Mesodermal cell (in vitro differentiated cells): ENCODE measurements around the gene PSG1.
"Not testable (repeated sequence)": the region's sequence is repeated elsewhere in the genome, so short reads cannot be mapped to it uniquely, and the experiment has no call there.

Source experiments
- H3K27ac ChIP-seq: 2 replicates; pipeline ENCODE4 v1.7.0; 2013; ENCODE audit warnings: mild to moderate bottlenecking, low read depth, low read length, moderate library complexity; ENCODE audit not compliant: severe bottlenecking
- H3K36me3 ChIP-seq: 2 replicates; pipeline ENCODE4 v1.7.1; 2013; ENCODE audit warnings: mild to moderate bottlenecking, low read length, moderate library complexity; ENCODE audit not compliant: control insufficient read depth, insufficient read depth
- H3K4me1 ChIP-seq: one replicate; pipeline ENCODE4 v1.7.1; 2013; ENCODE audit warnings: mild to moderate bottlenecking, low read length; ENCODE audit not compliant: insufficient read depth, control insufficient read depth, poor library complexity, severe bottlenecking
- H3K4me3 ChIP-seq: 2 replicates; pipeline ENCODE4 v1.7.0; 2013; ENCODE audit warnings: low read length, control low read depth, mild to moderate bottlenecking; ENCODE audit not compliant: insufficient read depth, poor library complexity, severe bottlenecking; ENCODE audit errors: extremely low read depth
- H3K9me3 ChIP-seq: 2 replicates; pipeline ENCODE4 v1.7.1; 2013; ENCODE audit warnings: mild to moderate bottlenecking, low read length, moderate library complexity; ENCODE audit not compliant: control insufficient read depth
- WGBS, 2 experiments: methylation state at CpG; one replicate each; pipeline ENCODE4 v1.1.5; 2013; ENCODE audit warnings: missing lambda C conversion rate in 2 of 2; ENCODE audit not compliant: insufficient coverage in 2 of 2; 5-methylcytosine and 5-hydroxymethylcytosine counted together

Gene PSG1

GRCh38 chr19:42853231-42853630 is 26.3 kb downstream of the PSG1 start:
- H3K27ac ChIP-seq, H3K36me3 ChIP-seq, H3K9me3 ChIP-seq, H3K4me3 ChIP-seq: not testable (repeated sequence)
- peaks cover 13% of the 10 kb centered on the region for H3K4me1 ChIP-seq
- 75 to 88% methylated on average over 1 of the region's 1 CpG for WGBS, 2 experiments

- peaks cover 13% of the 10 kb centered on the region for H3K4me1 ChIP-seq
- H3K36me3 ChIP-seq, H3K27ac ChIP-seq, H3K4me3 ChIP-seq, H3K9me3 ChIP-seq: not testable (repeated sequence)
Measured at GRCh38 chr19:42852821-42853220, 26.7 kb downstream of the PSG1 start.

GRCh38 chr19:42851718-42852280 is 27.7 kb downstream of the PSG1 start:
- H3K9me3 ChIP-seq, H3K4me3 ChIP-seq, H3K36me3 ChIP-seq: not testable (repeated sequence)
- 40 to 67% methylated on average over 1 of the region's 1 CpG for WGBS, 2 experiments
- peak overlapping the region; percentile 99 for H3K27ac ChIP-seq
- peaks cover 13% of the 10 kb centered on the region for H3K4me1 ChIP-seq

- peaks cover 13% of the 10 kb centered on the region for H3K4me1 ChIP-seq
- no peaks in the 10 kb centered on the region for H3K9me3 ChIP-seq
- H3K36me3 ChIP-seq = no peaks in the 10 kb centered on the region
- WGBS, 2 experiments = 21 to 49% methylated on average over 3 to 4 of the region's 6 CpGs
- H3K27ac ChIP-seq = peak overlapping the region; percentile 99
- no peak overlapping the region for H3K4me3 ChIP-seq
Measured at GRCh38 chr19:42850981-42851717, 28.4 kb downstream of the PSG1 start.

GRCh38 chr19:42846597-42846996 is 32.9 kb downstream of the PSG1 start:
- WGBS, 2 experiments = no CpG with 5 or more reads among the region's 2 CpGs
- H3K4me3 ChIP-seq = no peak overlapping the region
- H3K4me1 ChIP-seq = peaks cover 11% of the 10 kb centered on the region
- H3K9me3 ChIP-seq = no peaks in the 10 kb centered on the region
- no peak overlapping the region for H3K27ac ChIP-seq
- H3K36me3 ChIP-seq = no peaks in the 10 kb centered on the region

- not testable (repeated sequence) for H3K4me3 ChIP-seq, H3K4me1 ChIP-seq, H3K27ac ChIP-seq, H3K36me3 ChIP-seq, H3K9me3 ChIP-seq
- whole genome bisulfite sequencing, 2 experiments = 28 to 77% methylated on average over 2 of the region's 7 CpGs
Measured at GRCh38 chr19:42843631-42844030, 35.9 kb downstream of the PSG1 start.

- not testable (repeated sequence) for H3K4me1 ChIP-seq, H3K36me3 ChIP-seq, H3K4me3 ChIP-seq, H3K9me3 ChIP-seq
- 81% methylated on average over 4 to 8 of the region's 9 CpGs for WGBS, 2 experiments
- H3K27ac ChIP-seq = peak overlapping the region; percentile 49
Measured at GRCh38 chr19:42832746-42833442, 46.6 kb downstream of the PSG1 start.

- 89% methylated on average over 1 of the region's 3 CpGs; no CpG with 5 or more reads in 1 of the 2 experiments for WGBS, 2 experiments
- peak overlapping the region; percentile 49 for H3K27ac ChIP-seq
- not testable (repeated sequence) for H3K4me3 ChIP-seq, H3K9me3 ChIP-seq, H3K4me1 ChIP-seq, H3K36me3 ChIP-seq
Measured at GRCh38 chr19:42832023-42832680, 47.4 kb downstream of the PSG1 start.

- peaks cover 4% of the 10 kb centered on the region for H3K4me1 ChIP-seq
- H3K36me3 ChIP-seq = no peaks in the 10 kb centered on the region
- no peak overlapping the region for H3K4me3 ChIP-seq
- 22 to 67% methylated on average over 1 of the region's 1 CpG for WGBS, 2 experiments
- no peaks in the 10 kb centered on the region for H3K9me3 ChIP-seq
- H3K27ac ChIP-seq = no peak overlapping the region
Measured at GRCh38 chr19:42831221-42832019, 48.1 kb downstream of the PSG1 start.

- WGBS, 2 experiments = no CpG with 5 or more reads among the region's 9 CpGs
- H3K36me3 ChIP-seq, H3K4me3 ChIP-seq, H3K27ac ChIP-seq, H3K4me1 ChIP-seq: not testable (repeated sequence)
- peaks cover 10% of the 10 kb centered on the region for H3K9me3 ChIP-seq
Measured at GRCh38 chr19:42821306-42821977, 58.1 kb downstream of the PSG1 start.
